Amniotic epithelial cell (primary cell): Measurements from ENCODE around the gene UNG.
"Not testable (repeated sequence)": the region's sequence is repeated elsewhere in the genome, so short reads cannot be mapped to it uniquely, and the experiment has no call there.

ENCODE experiments used
- DNase-seq: peaks from one replicate; pipeline ENCODE4 v3.0.0-alpha.2; 2010; ENCODE audit warnings: low read depth

The UNG gene

GRCh38 chr12:109097435-109098182, at the start of gene UNG:
UNG (plus strand) TSS chr12:109097597; CDS start chr12:109097680, 83 bp downstream.
- DNase-seq, result peak; percentile 86

GRCh38 chr12:109048706-109049105, 48.7 kb upstream of the UNG start:
- DNase-seq, result not testable (repeated sequence)

- not testable (repeated sequence) for DNase-seq
Measured at GRCh38 chr12:109049794-109050193, 47.6 kb upstream of the UNG start.

- no peak for DNase-seq
Measured at GRCh38 chr12:109052097-109052413, 45.3 kb upstream of the UNG start.

GRCh38 chr12:109052414-109053323, 44.7 kb upstream of the UNG start, which contains the start of gene USP30:
USP30 (plus strand) TSS chr12:109052576; CDS start chr12:109052679, 103 bp downstream.
- DNase-seq, result peak; percentile 83

- no peak for DNase-seq
Measured at GRCh38 chr12:109053382-109054123, 43.8 kb upstream of the UNG start.

- not testable (repeated sequence) for DNase-seq
Measured at GRCh38 chr12:109054124-109054513, 43.3 kb upstream of the UNG start.

GRCh38 chr12:109054520-109054919, 42.9 kb upstream of the UNG start:
- no peak for DNase-seq

GRCh38 chr12:109056891-109057290, 40.5 kb upstream of the UNG start:
- no peak for DNase-seq

- DNase-seq, result no peak
Measured at GRCh38 chr12:109057376-109057775, 40.0 kb upstream of the UNG start.

GRCh38 chr12:109058773-109059172, 38.6 kb upstream of the UNG start:
- no peak for DNase-seq

GRCh38 chr12:109064143-109064542, 33.3 kb upstream of the UNG start:
- DNase-seq, result no peak

GRCh38 chr12:109065154-109065852, 32.1 kb upstream of the UNG start:
- DNase-seq, result no peak

- no peak for DNase-seq
Measured at GRCh38 chr12:109065853-109066193, 31.6 kb upstream of the UNG start.

- no peak for DNase-seq
Measured at GRCh38 chr12:109069307-109070271, 27.8 kb upstream of the UNG start.

GRCh38 chr12:109074866-109075265, 22.5 kb upstream of the UNG start:
- no peak for DNase-seq

- no peak for DNase-seq
Measured at GRCh38 chr12:109082751-109083150, 14.6 kb upstream of the UNG start.

- no peak for DNase-seq
Measured at GRCh38 chr12:109084425-109084824, 13.0 kb upstream of the UNG start.

- no peak for DNase-seq
Measured at GRCh38 chr12:109085590-109085989, 11.8 kb upstream of the UNG start.

- no peak for DNase-seq
Measured at GRCh38 chr12:109087250-109087649, 10.1 kb upstream of the UNG start.

- no peak for DNase-seq
Measured at GRCh38 chr12:109088818-109089217, 8.6 kb upstream of the UNG start.
